Mesenteric fat pad (tissue), 1 donor: ENCODE measurements around the gene CA12. TPM values are rescaled to one million over a fixed set of nuclear protein-coding genes. Genes with fewer than 3 reads are reported as not detected.
"Not testable (repeated sequence)": the region's sequence is repeated elsewhere in the genome, so short reads cannot be mapped to it uniquely, and the experiment has no call there.

ENCODE experiments used
- DNase-seq: peaks from one replicate; pipeline ENCODE4 v3.0.0-alpha.2; 2020; ENCODE audit warnings: low spot score
- total RNA-seq: library from RNA; stranded (reverse); fragmentation: NEBNext Ultra II Directional; extraction: Animal tissue kit (Norgen Biotek cat#: 25700); gene quantifications from one replicate; pipeline ENCODE4 v1.2.1, GENCODE V29; 2021
- donor health status: DM: yes; HTN: yes; CAD: no.

The CA12 gene
- total RNA-seq, 1 donor from 2014 or later = 3.1 TPM

GRCh38 chr15:63339006-63339766, 42.5 kb downstream of the CA12 start:
- no peak for DNase-seq

- no peak for DNase-seq
Measured at GRCh38 chr15:63338170-63338569, 43.5 kb downstream of the CA12 start.

GRCh38 chr15:63337046-63337445, 44.6 kb downstream of the CA12 start:
- DNase-seq = no peak

GRCh38 chr15:63335543-63336240, 46.0 kb downstream of the CA12 start:
- DNase-seq = no peak

- no peak for DNase-seq
Measured at GRCh38 chr15:63334821-63335220, 46.8 kb downstream of the CA12 start.

GRCh38 chr15:63332367-63333124, 49.1 kb downstream of the CA12 start:
- DNase-seq = no peak

- DNase-seq = no peak
Measured at GRCh38 chr15:63331456-63331855, 50.2 kb downstream of the CA12 start.

- no peak for DNase-seq
Measured at GRCh38 chr15:63330926-63331325, 50.7 kb downstream of the CA12 start.

- no peak for DNase-seq
Measured at GRCh38 chr15:63329567-63330350, 51.9 kb downstream of the CA12 start.

GRCh38 chr15:63327648-63328421, 53.8 kb downstream of the CA12 start:
- DNase-seq = no peak

GRCh38 chr15:63324770-63325169, 56.9 kb downstream of the CA12 start:
- DNase-seq = no peak

GRCh38 chr15:63323798-63324563, 57.7 kb downstream of the CA12 start:
- no peak for DNase-seq

GRCh38 chr15:63322541-63322940, 59.1 kb downstream of the CA12 start:
- DNase-seq = no peak

GRCh38 chr15:63321462-63321861, 60.2 kb downstream of the CA12 start:
- no peak for DNase-seq

GRCh38 chr15:63320981-63321380, 60.7 kb downstream of the CA12 start:
- not testable (repeated sequence) for DNase-seq

- not testable (repeated sequence) for DNase-seq
Measured at GRCh38 chr15:63320446-63320845, 61.2 kb downstream of the CA12 start.

GRCh38 chr15:63319065-63319464, 62.6 kb downstream of the CA12 start:
- no peak for DNase-seq

- no peak for DNase-seq
Measured at GRCh38 chr15:63318344-63318743, 63.3 kb downstream of the CA12 start.

- no peak for DNase-seq
Measured at GRCh38 chr15:63314409-63314808, 67.2 kb downstream of the CA12 start.

GRCh38 chr15:63313825-63314224, 67.8 kb downstream of the CA12 start:
- no peak for DNase-seq
